ENCODE measurements around the gene PALD1.

The PALD1 gene

GRCh38 chr10:70615784-70616522 is 137.4 kb downstream of the PALD1 start:
- DNase-seq, result no peak

GRCh38 chr10:70616761-70617160 is 138.2 kb downstream of the PALD1 start:
- no peak for DNase-seq

Data from CD4-positive, alpha-beta T cell treated with Interleukin-6 for 4 hours (primary cell).